Measurements from ENCODE around the gene AOPEP.
A peak's percentile ranks its signal among the peaks of the same experiment; 100 is the strongest.

Gene AOPEP

GRCh38 chr9:94993821-94994165 is 267.3 kb downstream of the AOPEP start:
- DNase-seq (ENCODE audit: low spot score): no peak

- DNase-seq (ENCODE audit: low spot score): peak; percentile 23
These were observed 268.7 kb downstream of the AOPEP start for GRCh38 chr9:94995048-94995693.

GRCh38 chr9:94996641-94997040 is 270.1 kb downstream of the AOPEP start:
- DNase-seq (ENCODE audit: low spot score): no peak

- DNase-seq (ENCODE audit: low spot score): no peak
These were observed 271.2 kb downstream of the AOPEP start for GRCh38 chr9:94997727-94998126.

GRCh38 chr9:94999832-95000231 is 273.3 kb downstream of the AOPEP start:
- no peak for DNase-seq (ENCODE audit: low spot score)

- DNase-seq (ENCODE audit: low spot score): no peak
These were observed 274.3 kb downstream of the AOPEP start for GRCh38 chr9:95000821-95001220.

- DNase-seq (ENCODE audit: low spot score): no peak
These were observed 275.2 kb downstream of the AOPEP start for GRCh38 chr9:95001720-95002119.

GRCh38 chr9:95003689-95004410 is 277.4 kb downstream of the AOPEP start:
- DNase-seq (ENCODE audit: low spot score): peak; percentile 72

- peak; percentile 62 for DNase-seq (ENCODE audit: low spot score)
These were observed 278.1 kb downstream of the AOPEP start for GRCh38 chr9:95004411-95005277.

- DNase-seq (ENCODE audit: low spot score): peak; percentile 45
These were observed 279.0 kb downstream of the AOPEP start for GRCh38 chr9:95005278-95006143.

- peak; percentile 43 for DNase-seq (ENCODE audit: low spot score)
These were observed 280.8 kb downstream of the AOPEP start for GRCh38 chr9:95007226-95007869.

- DNase-seq (ENCODE audit: low spot score): peak; percentile 76
These were observed 281.8 kb downstream of the AOPEP start for GRCh38 chr9:95008151-95008771.

- DNase-seq (ENCODE audit: low spot score): peak; percentile 89
These were observed 283.0 kb downstream of the AOPEP start for GRCh38 chr9:95009459-95009858.

- no peak for DNase-seq (ENCODE audit: low spot score)
These were observed 283.9 kb downstream of the AOPEP start for GRCh38 chr9:95010431-95010838.

- DNase-seq (ENCODE audit: low spot score): no peak
These were observed 285.7 kb downstream of the AOPEP start for GRCh38 chr9:95012035-95012708.

GRCh38 chr9:95012902-95013301 is 286.4 kb downstream of the AOPEP start:
- no peak for DNase-seq (ENCODE audit: low spot score)

GRCh38 chr9:95014917-95015316 is 288.4 kb downstream of the AOPEP start:
- no peak for DNase-seq (ENCODE audit: low spot score)

GRCh38 chr9:95015569-95015968 is 289.1 kb downstream of the AOPEP start:
- DNase-seq (ENCODE audit: low spot score): no peak

GRCh38 chr9:95017062-95017461 is 290.6 kb downstream of the AOPEP start:
- peak; percentile 43 for DNase-seq (ENCODE audit: low spot score)

GRCh38 chr9:95017661-95018060 is 291.2 kb downstream of the AOPEP start:
- peak; percentile 42 for DNase-seq (ENCODE audit: low spot score)
